B cell (primary cell): Measurements from ENCODE around the gene COMMD4. TPM values are rescaled to one million over a fixed set of nuclear protein-coding genes. Genes with fewer than 3 reads are reported as not detected.

Experiments used
- ATAC-seq: fragments of 200-7000 bp; cut with Tn5 transposase; one replicate; pipeline ENCODE4 v1.10.0; 2021; ENCODE audit warnings: low read depth, mild to moderate bottlenecking, moderate number of reproducible peaks, moderate library complexity
- CTCF ChIA-PET: fragments of 350-600 bp; sonication (Branson Sonifier 250); formaldehyde crosslinking; loops from one replicate; lab custom pipeline; 2021; ENCODE audit warnings: antibody characterized with exemption, inconsistent platforms; lab: Charles Lee
- POLR2A ChIA-PET: fragments of 350-600 bp; sonication (Branson Sonifier 250); formaldehyde crosslinking; loops from one replicate; lab custom pipeline; 2021; ENCODE audit warnings: antibody characterized with exemption; lab: Charles Lee
- DNase-seq: peaks from one replicate; pipeline ENCODE4 v3.0.0; 2013
- H2AFZ ChIP-seq: 2 replicates; pipeline ENCODE4 v1.6.1; 2012; ENCODE audit warnings: mild to moderate bottlenecking, low read depth, low read length; ENCODE audit not compliant: insufficient read depth, poor library complexity, severe bottlenecking
- H3K27ac ChIP-seq, 2 donors: 1 replicate in 1 of 2; 2 replicates in 1 of 2; pipeline ENCODE4 v1.5.1; 2012 to 2013; ENCODE audit warnings: low read length in 2 of 2, mild to moderate bottlenecking in 2 of 2, moderate library complexity in 1 of 2
- H3K27me3 ChIP-seq, 4 experiments: fragments of 200-600 bp in 1 of 4; sonication (generic) in 1 of 4; replicated peaks in 1 of 4; 1 replicate in 2 of 4; 2 replicates in 2 of 4; pipeline versions ENCODE4 v1.6.1 to v1.7.0; 2013 to 2016; ENCODE audit warnings: low read length in 3 of 4, mild to moderate bottlenecking in 2 of 4, mixed read lengths in 1 of 4, moderate library complexity in 1 of 4; ENCODE audit not compliant: insufficient read depth in 4 of 4, control insufficient read depth in 3 of 4; ENCODE audit errors: control extremely low read depth in 1 of 4
- H3K36me3 ChIP-seq, 2 experiments: replicated peaks in 1 of 2; 1 replicate in 1 of 2; 2 replicates in 1 of 2; pipeline versions ENCODE4 v1.6.1 to v1.7.1; 2013; ENCODE audit warnings: low read length in 1 of 2; ENCODE audit not compliant: insufficient read depth in 2 of 2, control insufficient read depth in 1 of 2; ENCODE audit errors: control extremely low read depth in 1 of 2, extremely low read depth in 1 of 2
- H3K4me1 ChIP-seq, 2 donors: fragments of 200-600 bp in 1 of 2; sonication (generic) in 1 of 2; 1 replicate in 1 of 2; 2 replicates in 1 of 2; pipeline versions ENCODE4 v1.5.1 to v1.6.1; 2013 to 2017; ENCODE audit warnings: low read length in 2 of 2; ENCODE audit not compliant: control insufficient read depth in 2 of 2, insufficient read depth in 2 of 2
- H3K4me2 ChIP-seq: replicated peaks from 2 replicates; pipeline ENCODE3; 2012; ENCODE audit warnings: mild to moderate bottlenecking, low read depth, low read length; ENCODE audit not compliant: poor library complexity, severe bottlenecking
- H3K4me3 ChIP-seq, 5 experiments: fragments of 200-600 bp in 1 of 5; sonication (generic) in 1 of 5; 1 replicate in 3 of 5; 2 replicates in 2 of 5; pipeline versions ENCODE4 v1.5.1 to v1.7.0; 2011 to 2016; ENCODE audit warnings: low read length in 4 of 5, mild to moderate bottlenecking in 4 of 5, low read depth in 2 of 5, control low read depth in 1 of 5, moderate library complexity in 1 of 5; ENCODE audit not compliant: insufficient read depth in 1 of 5; ENCODE audit errors: control extremely low read depth in 1 of 5, extremely low read depth in 1 of 5
- H3K79me2 ChIP-seq: fragments of 200-600 bp; sonication (generic); one replicate; pipeline ENCODE4 v1.6.0; 2016; ENCODE audit warnings: low read length; ENCODE audit not compliant: control insufficient read depth, insufficient read depth
- H3K9ac ChIP-seq: fragments of 200-600 bp; sonication (generic); 2 replicates; pipeline ENCODE4 v1.6.1; 2017; ENCODE audit warnings: mild to moderate bottlenecking, low read length, moderate library complexity
- H3K9me3 ChIP-seq, 3 donors: one replicate each; pipeline versions ENCODE4 v1.6.1 to v1.7.1; 2013; ENCODE audit warnings: low read length in 2 of 3; ENCODE audit not compliant: control insufficient read depth in 2 of 3, insufficient read depth in 1 of 3; ENCODE audit errors: control extremely low read depth in 1 of 3
- H4K20me1 ChIP-seq: 2 replicates; pipeline ENCODE4 v1.6.0; 2012; ENCODE audit warnings: mild to moderate bottlenecking, low read length; ENCODE audit not compliant: insufficient read depth, control insufficient read depth, poor library complexity, severe bottlenecking
- H3K27ac Mint-ChIP-seq: one replicate; pipeline ENCODE4 v1.8.0; 2021; ENCODE audit warnings: mixed read lengths
- H3K27me3 Mint-ChIP-seq: one replicate; pipeline ENCODE4 v1.8.0; 2021; ENCODE audit warnings: mixed read lengths
- H3K4me1 Mint-ChIP-seq: one replicate; pipeline ENCODE4 v1.8.0; 2021; ENCODE audit warnings: mixed read lengths
- H3K4me3 Mint-ChIP-seq: one replicate; pipeline ENCODE4 v1.8.0; 2021; ENCODE audit warnings: mixed read lengths
- H3K9me3 Mint-ChIP-seq: one replicate; pipeline ENCODE4 v1.8.0; 2022; ENCODE audit warnings: mixed read lengths; ENCODE audit not compliant: insufficient read depth
- EZH2 ChIP-seq: IDR thresholded peaks from 2 replicates; pipeline ENCODE4 v1.6.1; 2012; ENCODE audit warnings: borderline replicate concordance, low read depth, mild to moderate bottlenecking, moderate library complexity, low read length; ENCODE audit not compliant: insufficient read depth, poor library complexity, severe bottlenecking
- WGBS: methylation state at CpG from one replicate; pipeline ENCODE4 v1.1.5; 2013; ENCODE audit warnings: missing lambda C conversion rate; ENCODE audit not compliant: insufficient coverage; 5-methylcytosine and 5-hydroxymethylcytosine counted together
- intact Hi-C: fragments of 100-400 bp; cut with micrococcal nuclease; formaldehyde crosslinking; loops from one replicate; pipeline ENCODE4 v1.10.0; 2022
- polyA plus RNA-seq: library from polyadenylated mRNA; depleted of rRNA; stranded (reverse); fragments of >200 nt; gene quantifications from 2 replicates; pipeline ENCODE4 v1.2.3, GENCODE V29; 2012
- total RNA-seq, 2 donors: library from RNA; stranded (reverse); fragments of 120-200 nt in 1 of 2; gene quantifications; 1 replicate in 1 of 2; 2 replicates in 1 of 2; pipeline versions ENCODE4 v1.2.3 to v1.2.4, GENCODE V29; 2013 to 2022
- TF ChIP-seq, protein P1 (sequence below): fragments of 200-600 bp; IDR thresholded peaks from one replicate; pipeline ENCODE4 v1.8.0; 2022; ENCODE audit warnings: antibody characterized with exemption, mild to moderate bottlenecking

The COMMD4 gene
- total and polyA plus RNA-seq, 2 donors (not counting 1 experiment from before 2014, with no cell fraction given) = 57.9 to 63.5 TPM

- H3K27ac ChIP-seq = peak within 1 kb of the TSS; percentile 92 to 94
- H2AFZ ChIP-seq = peak within 1 kb of the TSS; percentile 23
- POLR2A ChIA-PET = interaction anchor here (1.4 to 3.3 kb wide), 4 partner anchors 11 to 279 kb away, joined by 3 to 25 read pairs (median 8); partner anchors contain the start of genes COMMD4, MAN2C1 and SNUPN
- ATAC-seq (no peak), DNase-seq (no peak)
- H3K9ac ChIP-seq = peak within 1 kb of the TSS; percentile 79
- Mint-ChIP-seq H3K4me1 (peaks cover 45% of the 10 kb centered on the region), H3K9me3 (peaks cover 8% of the 10 kb centered on the region), H3K4me3 (peak within 1 kb of the TSS; percentile 80), H3K27ac (peak within 1 kb of the TSS; percentile 94), H3K27me3 (no peaks in the 10 kb centered on the region)
- 3% methylated on average over 16 of the region's 20 CpGs for WGBS
- H3K36me3 ChIP-seq = peaks cover 0 to 4% of the 10 kb centered on the region in 2 experiments
- no peaks in the 10 kb centered on the region for H3K79me2 ChIP-seq
- H3K9me3 ChIP-seq = peaks cover 0 to 49% (median 27%) of the 10 kb centered on the region in 3 donors
- H3K27me3 ChIP-seq = no peaks in the 10 kb centered on the region
- intact Hi-C loops = loop anchor here (1.0 kb wide), 2 partner anchors 11 to 145 kb away; partner anchors contain the start of gene COMMD4
- CTCF ChIA-PET = interaction anchor here (2.0 to 7.0 kb wide), 2 partner anchors 21 to 108 kb away, joined by 6 to 52 read pairs; partner anchors contain the start of gene MAN2C1
- peak within 1 kb of the TSS; percentile 3 to 82 (median 70) for H3K4me3 ChIP-seq
- H3K4me1 ChIP-seq = peaks cover 31 to 47% of the 10 kb centered on the region in 2 donors
- no peaks in the 10 kb centered on the region for H4K20me1 ChIP-seq
- H3K4me2 ChIP-seq = peak within 1 kb of the TSS; percentile 95
- TF ChIP-seq EZH2 = no peak
- TF ChIP-seq, protein P1, sequence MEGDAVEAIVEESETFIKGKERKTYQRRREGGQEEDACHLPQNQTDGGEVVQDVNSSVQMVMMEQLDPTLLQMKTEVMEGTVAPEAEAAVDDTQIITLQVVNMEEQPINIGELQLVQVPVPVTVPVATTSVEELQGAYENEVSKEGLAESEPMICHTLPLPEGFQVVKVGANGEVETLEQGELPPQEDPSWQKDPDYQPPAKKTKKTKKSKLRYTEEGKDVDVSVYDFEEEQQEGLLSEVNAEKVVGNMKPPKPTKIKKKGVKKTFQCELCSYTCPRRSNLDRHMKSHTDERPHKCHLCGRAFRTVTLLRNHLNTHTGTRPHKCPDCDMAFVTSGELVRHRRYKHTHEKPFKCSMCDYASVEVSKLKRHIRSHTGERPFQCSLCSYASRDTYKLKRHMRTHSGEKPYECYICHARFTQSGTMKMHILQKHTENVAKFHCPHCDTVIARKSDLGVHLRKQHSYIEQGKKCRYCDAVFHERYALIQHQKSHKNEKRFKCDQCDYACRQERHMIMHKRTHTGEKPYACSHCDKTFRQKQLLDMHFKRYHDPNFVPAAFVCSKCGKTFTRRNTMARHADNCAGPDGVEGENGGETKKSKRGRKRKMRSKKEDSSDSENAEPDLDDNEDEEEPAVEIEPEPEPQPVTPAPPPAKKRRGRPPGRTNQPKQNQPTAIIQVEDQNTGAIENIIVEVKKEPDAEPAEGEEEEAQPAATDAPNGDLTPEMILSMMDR = no peak
Measured at GRCh38 chr15:75346796-75347221, 10.9 kb downstream of the COMMD4 start, which contains the start of gene NEIL1. TSS of gene NEIL1 (plus strand) at chr15:75347039. CDS start at chr15:75348906, 1,867 bp downstream.
